Spleen (tissue), 11 donors: ENCODE data around the gene IPO7. TPM values are rescaled to one million over a fixed set of nuclear protein-coding genes. Genes with fewer than 3 reads are reported as not detected.
A peak's percentile ranks its signal among the peaks of the same experiment; 100 is the strongest.

Experiments
- DNase-seq: peaks from one replicate; pipeline ENCODE4 v3.0.0-alpha.2; 2020
- H3K27ac ChIP-seq, 8 donors: fragments of 200-600 bp; sonication (generic) in 7 of 8; 1 replicate in 4 of 8; 2 replicates in 4 of 8; pipeline versions ENCODE4 v1.5.0 to v1.8.0; 2016 to 2021; ENCODE audit warnings: inconsistent platforms in 4 of 8, mild to moderate bottlenecking in 4 of 8, moderate library complexity in 1 of 8
- H3K27me3 ChIP-seq, 7 donors: fragments of 200-600 bp; sonication (generic) in 6 of 7; replicated peaks in 1 of 7; 1 replicate in 4 of 7; 2 replicates in 3 of 7; pipeline versions ENCODE4 v1.5.0 to v1.8.0; 2016 to 2021; ENCODE audit warnings: inconsistent platforms in 3 of 7, mild to moderate bottlenecking in 1 of 7
- H3K36me3 ChIP-seq, 6 donors: fragments of 200-600 bp; sonication (generic) in 5 of 6; 1 replicate in 4 of 6; 2 replicates in 2 of 6; pipeline versions ENCODE4 v1.5.0 to v1.8.0; 2016 to 2021; ENCODE audit warnings: inconsistent platforms in 2 of 6
- H3K4me1 ChIP-seq, 6 donors: fragments of 200-600 bp; sonication (generic) in 5 of 6; 1 replicate in 3 of 6; 2 replicates in 3 of 6; pipeline versions ENCODE4 v1.5.0 to v1.8.0; 2016 to 2021; ENCODE audit warnings: inconsistent platforms in 3 of 6
- H3K4me3 ChIP-seq, 8 donors: fragments of 200-600 bp; sonication (generic) in 7 of 8; 1 replicate in 4 of 8; 2 replicates in 4 of 8; pipeline versions ENCODE4 v1.5.0 to v1.8.0; 2016 to 2021; ENCODE audit warnings: inconsistent platforms in 4 of 8, mild to moderate bottlenecking in 4 of 8, moderate library complexity in 2 of 8
- H3K9me3 ChIP-seq, 8 donors: fragments of 200-600 bp; sonication (generic) in 7 of 8; 1 replicate in 4 of 8; 2 replicates in 4 of 8; pipeline versions ENCODE4 v1.5.0 to v1.8.0; 2016 to 2021; ENCODE audit warnings: inconsistent platforms in 4 of 8
- POLR2A ChIP-seq, 3 donors: fragments of 450-650 bp; IDR thresholded peaks; one replicate each; pipeline ENCODE4 v1.5.1; 2017; ENCODE audit warnings: antibody characterized with exemption in 3 of 3, mild to moderate bottlenecking in 1 of 3
- POLR2AphosphoS5 ChIP-seq, 3 donors: sonication (generic); formaldehyde crosslinking; IDR thresholded peaks; one replicate each; pipeline ENCODE4 v1.5.1; 2017; ENCODE audit warnings: antibody characterized with exemption in 3 of 3
- WGBS, 5 donors: extraction: QIAGEN DNeasy Blood & Tissue Kit in 3 of 5; methylation state at CpG; one replicate each; pipeline versions ENCODE4 v1.1.5 to v1.1.7; 2013 to 2018; 5-methylcytosine and 5-hydroxymethylcytosine counted together
- intact Hi-C: fragments of 100-400 bp; cut with DNase I; formaldehyde crosslinking; loops from one replicate; pipeline ENCODE4 v1.15.0; 2023; ENCODE audit warnings: low total_unique reads
- polyA plus RNA-seq, 3 donors: library from polyadenylated mRNA; stranded (reverse); fragments of 200-250 nt; gene quantifications; one replicate each; pipeline ENCODE4 v1.2.1, GENCODE V29; 2013
- total RNA-seq, 7 donors: library from RNA; depleted of rRNA in 3 of 7; stranded (reverse); fragments of >200 nt in 3 of 7; fragmentation: NEBNext Ultra II Directional in 4 of 7; extraction: Animal tissue kit (Norgen Biotek cat#: 25700) in 4 of 7; gene quantifications; one replicate each; pipeline versions ENCODE4 v1.1.0 to v1.2.1, GENCODE V29; 2016 to 2021
- TF ChIP-seq, protein P1 (sequence below), 11 experiments: fragments of 200-600 bp in 7 of 11; fragments of 450-650 bp in 4 of 11; sonication (generic) in 4 of 11; IDR thresholded peaks in 8 of 11; conservative IDR thresholded peaks in 3 of 11; 1 replicate in 7 of 11; 2 replicates in 4 of 11; pipeline versions ENCODE4 v1.4.0 to v1.8.0; 2016 to 2021; ENCODE audit warnings: antibody characterized with exemption in 11 of 11, inconsistent platforms in 4 of 11, mild to moderate bottlenecking in 1 of 11
- donor health status: healthy with polysubstance abuse.
- donor health status: DM: no; HTN: no; CAD: no; lungs with moderate emphysema.
- donor health status: DM: no; HTN: no; CAD: no.
- donor health status: Bipolar disorder and iron deficiency.
- donor health status: healthy.
- donor health status: DM: no; HTN: no; CAD: no.
- donor health status: DM: yes; HTN: yes; CAD: no.

Gene IPO7
- total and polyA plus RNA-seq, 10 donors, result 12.8 to 104 (median 64.8) TPM

DNA sequence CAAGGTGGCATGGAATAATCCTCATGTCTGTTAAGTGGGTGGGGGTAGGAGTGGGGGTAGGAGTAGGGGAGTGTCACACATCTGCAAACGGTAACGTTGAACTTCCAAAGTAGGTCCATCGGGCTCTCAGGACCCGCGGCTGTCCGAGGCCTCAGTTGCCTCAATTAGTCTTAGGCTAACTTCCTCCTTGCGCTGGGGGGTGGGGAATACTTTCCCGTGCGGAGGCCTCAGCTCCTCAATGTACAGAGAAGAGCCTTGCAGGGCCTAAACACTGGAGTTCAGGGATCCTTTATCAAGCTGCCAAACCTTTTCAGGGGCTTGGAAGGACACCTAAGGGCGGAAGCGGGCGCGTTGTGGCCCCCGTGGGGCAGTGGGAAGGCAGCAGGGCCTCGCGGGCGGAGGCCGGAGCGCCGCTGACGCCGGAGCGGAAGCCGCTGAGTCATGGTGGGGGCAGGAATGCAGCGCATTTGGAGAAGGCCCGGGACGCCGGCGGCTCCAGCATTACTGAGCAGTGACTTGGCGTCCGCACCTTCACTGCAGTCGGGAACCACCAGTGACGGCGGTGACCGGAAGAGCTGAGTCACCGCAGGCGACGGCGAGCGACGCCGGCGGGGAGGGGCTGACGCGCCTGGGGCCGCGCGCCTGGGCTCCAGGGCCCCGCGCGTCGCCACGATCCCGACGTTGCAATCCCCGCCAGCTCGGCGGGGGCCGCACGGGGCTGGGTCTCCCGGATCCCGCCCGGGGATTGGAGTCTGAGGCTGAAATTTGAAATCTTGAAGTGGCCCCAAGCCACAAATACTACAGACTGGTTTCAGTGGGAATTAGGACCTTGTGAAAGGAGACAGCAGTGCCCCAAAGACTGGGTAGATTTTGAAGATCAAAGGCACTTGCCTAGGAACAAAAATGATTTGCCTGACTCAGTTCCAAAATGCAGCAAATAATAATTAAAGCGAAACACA lies 20.2 kb upstream of the IPO7 start:
- intact Hi-C loops, result loop anchor here (10.0 kb wide), 1 partner anchor 49 kb away; the partner anchor contains the start of gene TMEM41B
- Histone ChIP-seq H3K4me1 (peaks cover 0 to 17% (median 10%) of the 10 kb centered on the region in 6 donors), H3K27me3 (no peaks in the 10 kb centered on the region), H3K9me3 (no peaks in the 10 kb centered on the region), H3K4me3 (peak overlapping the region; percentile 20 to 70 (median 44)), H3K27ac (peak overlapping the region; percentile 76 to 98 (median 94)), H3K36me3 (no peaks in the 10 kb centered on the region)
- peak; percentile 95 to 97 (median 96) for TF ChIP-seq POLR2AphosphoS5 (IDR thresholded peaks at IDR 0.05)
- TF ChIP-seq POLR2A (IDR thresholded peaks at IDR 0.05), result peak in 2 of 3 donors; percentile 65 to 70
- TF ChIP-seq, protein P1, sequence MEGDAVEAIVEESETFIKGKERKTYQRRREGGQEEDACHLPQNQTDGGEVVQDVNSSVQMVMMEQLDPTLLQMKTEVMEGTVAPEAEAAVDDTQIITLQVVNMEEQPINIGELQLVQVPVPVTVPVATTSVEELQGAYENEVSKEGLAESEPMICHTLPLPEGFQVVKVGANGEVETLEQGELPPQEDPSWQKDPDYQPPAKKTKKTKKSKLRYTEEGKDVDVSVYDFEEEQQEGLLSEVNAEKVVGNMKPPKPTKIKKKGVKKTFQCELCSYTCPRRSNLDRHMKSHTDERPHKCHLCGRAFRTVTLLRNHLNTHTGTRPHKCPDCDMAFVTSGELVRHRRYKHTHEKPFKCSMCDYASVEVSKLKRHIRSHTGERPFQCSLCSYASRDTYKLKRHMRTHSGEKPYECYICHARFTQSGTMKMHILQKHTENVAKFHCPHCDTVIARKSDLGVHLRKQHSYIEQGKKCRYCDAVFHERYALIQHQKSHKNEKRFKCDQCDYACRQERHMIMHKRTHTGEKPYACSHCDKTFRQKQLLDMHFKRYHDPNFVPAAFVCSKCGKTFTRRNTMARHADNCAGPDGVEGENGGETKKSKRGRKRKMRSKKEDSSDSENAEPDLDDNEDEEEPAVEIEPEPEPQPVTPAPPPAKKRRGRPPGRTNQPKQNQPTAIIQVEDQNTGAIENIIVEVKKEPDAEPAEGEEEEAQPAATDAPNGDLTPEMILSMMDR (IDR thresholded peaks at IDR 0.05 in 8 of 11, conservative IDR thresholded peaks at IDR 0.05 in 3 of 11), result peak in 3 of 11 experiments; percentile 9 to 48 (median 25)
- WGBS, 5 donors, result 2 to 34% (median 3%) methylated on average over 6 to 64 of the region's 64 CpGs
- DNase-seq, result peak; percentile 97

DNA sequence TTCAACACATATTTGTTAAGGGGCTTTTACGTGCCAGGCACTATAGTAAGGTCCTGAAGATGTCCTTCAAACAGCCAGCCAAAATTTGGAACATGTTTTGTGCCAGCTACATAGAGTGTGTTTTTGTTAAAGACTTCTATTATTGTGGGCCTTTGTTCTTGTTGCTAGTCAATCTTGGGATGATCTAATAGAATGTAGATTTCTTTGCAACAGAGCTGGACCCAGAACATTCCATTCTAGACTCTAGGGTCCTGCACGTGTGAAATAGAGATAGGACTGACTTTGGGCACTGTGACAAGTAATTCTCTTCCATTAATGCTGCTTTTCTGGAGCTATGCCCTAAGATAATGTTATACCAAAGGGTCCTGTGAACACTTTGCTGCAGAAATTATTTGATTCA lies 16.9 kb upstream of the IPO7 start:
- 71 to 84% (median 78%) methylated on average over 2 of the region's 2 CpGs for WGBS, 5 donors
- no peak overlapping the region for H3K27ac ChIP-seq

DNA sequence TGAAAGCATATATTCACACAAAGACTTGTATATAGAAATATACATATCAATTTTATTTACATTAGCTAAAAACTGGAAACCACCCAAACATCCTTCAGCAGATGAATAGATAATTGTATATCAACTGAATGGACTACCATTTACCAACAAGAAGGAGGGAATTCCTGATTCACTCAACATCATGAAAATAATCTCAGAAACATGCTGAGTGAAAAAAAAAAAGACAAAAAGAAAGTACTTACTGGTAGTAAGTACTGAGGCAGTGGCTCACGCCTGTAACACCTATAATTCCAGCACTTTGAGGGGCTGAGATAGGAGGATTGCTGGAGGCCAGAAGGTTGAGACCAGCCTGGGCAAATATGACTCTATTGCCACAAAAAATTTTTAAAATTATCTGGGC lies 7.4 kb upstream of the IPO7 start:
- Histone ChIP-seq H3K27me3 (no peaks in the 10 kb centered on the region), H3K4me1 (no peaks in the 10 kb centered on the region), H3K4me3 (no peak overlapping the region), H3K36me3 (no peaks in the 10 kb centered on the region), H3K27ac (no peak overlapping the region), H3K9me3 (no peaks in the 10 kb centered on the region)
- 81 to 93% (median 90%) methylated on average over 1 of the region's 1 CpG for WGBS, 5 donors
- no peak for DNase-seq
- TF ChIP-seq, protein P1 (IDR thresholded peaks at IDR 0.05 in 8 of 11, conservative IDR thresholded peaks at IDR 0.05 in 3 of 11), result no peak
- TF ChIP-seq POLR2A (IDR thresholded peaks at IDR 0.05) (no peak), POLR2AphosphoS5 (IDR thresholded peaks at IDR 0.05) (no peak)
- intact Hi-C loops, result no loop called here

More for the DNA sequence above, 16.9 kb upstream of the IPO7 start:
- Histone ChIP-seq H3K4me1 (peaks cover 0 to 17% (median 10%) of the 10 kb centered on the region in 6 donors), H3K36me3 (no peaks in the 10 kb centered on the region), H3K9me3 (no peaks in the 10 kb centered on the region), H3K27me3 (no peaks in the 10 kb centered on the region), H3K4me3 (no peak overlapping the region)
- no peak for TF ChIP-seq POLR2AphosphoS5 (IDR thresholded peaks at IDR 0.05)
- no peak for TF ChIP-seq POLR2A (IDR thresholded peaks at IDR 0.05)
- TF ChIP-seq, protein P1 (IDR thresholded peaks at IDR 0.05 in 8 of 11, conservative IDR thresholded peaks at IDR 0.05 in 3 of 11), result no peak
- no peak for DNase-seq
- intact Hi-C loops, result loop anchor here (10.0 kb wide), 1 partner anchor 53 kb away; the partner anchor contains the start of gene TMEM41B

DNA sequence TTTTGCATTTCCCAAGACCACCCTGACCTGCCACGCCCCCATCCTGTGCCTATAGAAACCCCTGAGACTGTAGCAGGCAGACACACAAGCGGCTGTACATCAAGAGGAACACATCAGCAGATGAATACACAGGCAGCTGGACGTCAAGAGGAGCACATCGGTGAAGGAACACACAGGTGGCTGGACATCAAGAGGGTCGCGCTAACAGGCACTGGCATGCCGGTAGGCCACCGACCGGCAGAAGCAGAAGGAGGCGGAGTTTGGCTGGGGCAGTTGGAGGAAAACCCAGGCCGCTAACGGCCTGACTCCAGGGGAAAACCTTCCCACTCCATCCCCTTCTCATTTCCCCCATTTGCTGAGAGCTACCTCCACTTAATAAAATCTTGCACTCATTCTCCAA lies 5.4 kb upstream of the IPO7 start:
- Histone ChIP-seq H3K9me3 (no peaks in the 10 kb centered on the region), H3K4me3 (no peak overlapping the region), H3K36me3 (no peaks in the 10 kb centered on the region), H3K4me1 (peaks cover 0 to 4% (median 2%) of the 10 kb centered on the region in 6 donors), H3K27ac (no peak overlapping the region), H3K27me3 (no peaks in the 10 kb centered on the region)
- TF ChIP-seq, protein P1 (IDR thresholded peaks at IDR 0.05 in 8 of 11, conservative IDR thresholded peaks at IDR 0.05 in 3 of 11), result no peak
- no peak for TF ChIP-seq POLR2A (IDR thresholded peaks at IDR 0.05)
- no peak for TF ChIP-seq POLR2AphosphoS5 (IDR thresholded peaks at IDR 0.05)
- intact Hi-C loops, result no loop called here
- 88 to 94% (median 89%) methylated on average over 12 of the region's 12 CpGs for WGBS, 5 donors
- no peak for DNase-seq
